HepG2 (cell line): Measurements from ENCODE around the gene ITGAX. TPM values are rescaled to one million over a fixed set of nuclear protein-coding genes. Genes with fewer than 3 reads are reported as not detected.

Experiments
- ARID4A ChIP-seq: sonication (generic); formaldehyde crosslinking; IDR thresholded peaks from 2 replicates; pipeline ENCODE4 v1.5.0; 2020; ENCODE audit warnings: mild to moderate bottlenecking, missing genetic modification reagents, borderline replicate concordance
- CTCF ChIP-seq: sonication (generic); formaldehyde crosslinking; IDR thresholded peaks from 2 replicates; pipeline ENCODE4 v1.5.0; 2020; ENCODE audit warnings: mild to moderate bottlenecking, missing genetic modification reagents, moderate library complexity
- GRHL1 ChIP-seq: sonication (generic); formaldehyde crosslinking; conservative IDR thresholded peaks from 2 replicates; pipeline ENCODE4 v1.8.0; 2022; ENCODE audit warnings: missing genetic modification reagents
- HNRNPK ChIP-seq: fragments of 200-400 bp; formaldehyde crosslinking; IDR thresholded peaks from 2 replicates; pipeline ENCODE4 v1.6.1; 2018; ENCODE audit warnings: low read length, low read depth, moderate library complexity, mild to moderate bottlenecking; ENCODE audit not compliant: poor library complexity, severe bottlenecking
- KLF9 ChIP-seq: IDR thresholded peaks from 2 replicates; pipeline ENCODE4 v1.6.1; 2016; ENCODE audit warnings: low read depth
- MZF1 ChIP-seq: sonication (generic); formaldehyde crosslinking; IDR thresholded peaks from 2 replicates; pipeline ENCODE4 v1.8.1; 2023; ENCODE audit warnings: mild to moderate bottlenecking, missing genetic modification reagents, borderline replicate concordance
- PAWR ChIP-seq: sonication (generic); formaldehyde crosslinking; IDR thresholded peaks from 2 replicates; pipeline ENCODE4 v1.4.0; 2020; ENCODE audit warnings: missing genetic modification reagents, mild to moderate bottlenecking, borderline replicate concordance
- POLR2G ChIP-seq: fragments of 200-400 bp; formaldehyde crosslinking; IDR thresholded peaks from 2 replicates; pipeline ENCODE4 v1.6.1; 2018; ENCODE audit warnings: mild to moderate bottlenecking, low read depth, low read length, moderate library complexity
- SIN3A ChIP-seq: IDR thresholded peaks from 2 replicates; pipeline ENCODE4 v1.6.1; 2011; ENCODE audit warnings: low read depth, mild to moderate bottlenecking, control low read depth, low read length, borderline replicate concordance
- SIX1 ChIP-seq: sonication (generic); formaldehyde crosslinking; IDR thresholded peaks from 2 replicates; pipeline ENCODE4 v1.4.0; 2020; ENCODE audit warnings: missing genetic modification reagents, borderline replicate concordance
- STAT5B ChIP-seq: sonication (generic); formaldehyde crosslinking; IDR thresholded peaks from 2 replicates; pipeline ENCODE4 v1.4.0; 2020; ENCODE audit warnings: missing genetic modification reagents
- THAP7 ChIP-seq: sonication (generic); formaldehyde crosslinking; IDR thresholded peaks from 2 replicates; pipeline ENCODE4 v1.8.1; 2023; ENCODE audit warnings: mild to moderate bottlenecking, missing genetic modification reagents
- YY1 ChIP-seq: IDR thresholded peaks from 2 replicates; pipeline ENCODE4 v1.6.1; 2011; ENCODE audit warnings: low read length, low read depth, moderate library complexity, mild to moderate bottlenecking; ENCODE audit not compliant: insufficient read depth, insufficient replicate concordance
- ZHX1 ChIP-seq: sonication (generic); formaldehyde crosslinking; IDR thresholded peaks from 2 replicates; pipeline ENCODE4 v1.8.1; 2022; ENCODE audit warnings: low read depth, mild to moderate bottlenecking, missing genetic modification reagents
- ZMYM3 ChIP-seq: sonication (generic); formaldehyde crosslinking; IDR thresholded peaks from 2 replicates; pipeline ENCODE4 v1.5.1; 2020; ENCODE audit warnings: mild to moderate bottlenecking, missing genetic modification reagents
- ZNF225 ChIP-seq: sonication (generic); formaldehyde crosslinking; IDR thresholded peaks from 2 replicates; pipeline ENCODE4 v1.4.0; 2020; ENCODE audit warnings: mild to moderate bottlenecking, missing genetic modification reagents
- ZNF367 ChIP-seq: sonication (generic); formaldehyde crosslinking; IDR thresholded peaks from 2 replicates; pipeline ENCODE4 v1.4.0; 2020; ENCODE audit warnings: missing genetic modification reagents, borderline replicate concordance
- ZNF766 ChIP-seq: sonication (generic); formaldehyde crosslinking; IDR thresholded peaks from 2 replicates; pipeline ENCODE4 v1.5.0; 2020; ENCODE audit warnings: missing genetic modification reagents, borderline replicate concordance
- ZNF790 ChIP-seq: sonication (generic); formaldehyde crosslinking; IDR thresholded peaks from 2 replicates; pipeline ENCODE4 v1.8.0; 2022; ENCODE audit warnings: missing genetic modification reagents, mild to moderate bottlenecking, borderline replicate concordance
- polyA plus RNA-seq, 8 experiments: library from polyadenylated mRNA; depleted of rRNA in 3 of 8; stranded (reverse) in 7 of 8; unstranded in 1 of 8; fragments of >200 nt; fragmentation: Illumina TruSeq in 4 of 8; extraction: Trizol in 4 of 8; gene quantifications; 2 replicates each; pipeline versions ENCODE4 v1.2.1 to v1.2.3, GENCODE V29; 2011 to 2016; ENCODE audit warnings: low read depth in 4 of 8, missing spikeins in 1 of 8, mixed read lengths in 1 of 8; ENCODE audit not compliant: insufficient read depth in 1 of 8
- total RNA-seq, 5 experiments: library from RNA; depleted of rRNA; stranded (reverse); fragments of >200 nt; fragmentation: Illumina TruSeq; extraction: Trizol; gene quantifications; 2 replicates each; pipeline ENCODE4 v1.2.3, GENCODE V29; 2016; ENCODE audit warnings: low read depth in 1 of 5

ITGAX gene
- total and polyA plus RNA-seq, 2 of the 13 experiments (the other 11 are each of a cell fraction or from before 2014, with no cell fraction given): 0.32 TPM; not detected in 1

- TF ChIP-seq MZF1 (CRISPR knock-in tag) (no peak), POLR2G (no peak), ARID4A (CRISPR knock-in tag) (no peak), ZMYM3 (CRISPR knock-in tag) (0 out of 2 replicates have a peak, but pooled peaks have one; percentile 12), ZNF367 (CRISPR knock-in tag) (no peak), ZNF790 (CRISPR knock-in tag) (no peak), ZNF225 (CRISPR knock-in tag) (no peak), GRHL1 (no peak), SIX1 (CRISPR knock-in tag) (no peak), SIN3A (no peak), YY1 (no peak), KLF9 (CRISPR knock-in tag) (no peak), CTCF (CRISPR knock-in tag) (no peak), THAP7 (CRISPR knock-in tag) (no peak), ZNF766 (CRISPR knock-in tag) (no peak), PAWR (CRISPR knock-in tag) (no peak), STAT5B (CRISPR knock-in tag) (no peak), ZHX1 (CRISPR knock-in tag) (no peak), HNRNPK (no peak)
Observed at GRCh38 chr16:31344712-31345111, 10.3 kb upstream of the ITGAX start (continued).
